NCI-H1048 (cell line): ENCODE measurements around the gene KRT77.
"Not testable (repeated sequence)": the region's sequence is repeated elsewhere in the genome, so short reads cannot be mapped to it uniquely, and the experiment has no call there.

ENCODE experiments used
- DNase-seq: peaks from one replicate; lab custom pipeline; 2025; lab: John Stamatoyannopoulos, UW

Gene KRT77

GRCh38 chr12:52676163-52676562 is 27.2 kb downstream of the KRT77 start:
- no peak for DNase-seq

- no peak for DNase-seq
These were observed 28.0 kb downstream of the KRT77 start for GRCh38 chr12:52675301-52675701.

GRCh38 chr12:52674433-52674775 is 28.9 kb downstream of the KRT77 start:
- no peak for DNase-seq

GRCh38 chr12:52673713-52674432 is 29.5 kb downstream of the KRT77 start:
- no peak for DNase-seq

- no peak for DNase-seq
These were observed 30.1 kb downstream of the KRT77 start for GRCh38 chr12:52673217-52673616.

GRCh38 chr12:52672321-52672933 is 30.9 kb downstream of the KRT77 start:
- DNase-seq, result no peak

GRCh38 chr12:52670961-52671360 is 32.4 kb downstream of the KRT77 start:
- DNase-seq, result no peak

GRCh38 chr12:52670506-52670905 is 32.8 kb downstream of the KRT77 start:
- DNase-seq, result no peak

GRCh38 chr12:52669941-52670340 is 33.4 kb downstream of the KRT77 start:
- DNase-seq, result not testable (repeated sequence)

- no peak for DNase-seq
These were observed 33.9 kb downstream of the KRT77 start for GRCh38 chr12:52669426-52669825.

GRCh38 chr12:52667931-52668330 is 35.4 kb downstream of the KRT77 start:
- no peak for DNase-seq

- no peak for DNase-seq
These were observed 35.8 kb downstream of the KRT77 start for GRCh38 chr12:52667509-52667908.

- no peak for DNase-seq
These were observed 36.9 kb downstream of the KRT77 start for GRCh38 chr12:52666471-52666870.

GRCh38 chr12:52663420-52663819 is 39.9 kb downstream of the KRT77 start:
- DNase-seq, result no peak

- no peak for DNase-seq
These were observed 40.5 kb downstream of the KRT77 start for GRCh38 chr12:52662918-52663229.

GRCh38 chr12:52662093-52662917 is 41.0 kb downstream of the KRT77 start:
- no peak for DNase-seq

GRCh38 chr12:52661668-52662067 is 41.7 kb downstream of the KRT77 start:
- DNase-seq, result no peak

GRCh38 chr12:52660934-52661499 is 42.3 kb downstream of the KRT77 start:
- no peak for DNase-seq

- DNase-seq, result no peak
These were observed 43.4 kb downstream of the KRT77 start for GRCh38 chr12:52659951-52660350.

GRCh38 chr12:52659395-52659794 is 43.9 kb downstream of the KRT77 start:
- DNase-seq, result no peak

GRCh38 chr12:52658196-52658595 is 45.1 kb downstream of the KRT77 start:
- DNase-seq, result no peak

- no peak for DNase-seq
These were observed 45.9 kb downstream of the KRT77 start for GRCh38 chr12:52657250-52657902.
